Neuron (in vitro differentiated cells): ENCODE data around the gene INKA2.
A peak's percentile ranks its signal among the peaks of the same experiment; 100 is the strongest.
"Not testable (repeated sequence)": the region's sequence is repeated elsewhere in the genome, so short reads cannot be mapped to it uniquely, and the experiment has no call there.

ENCODE experiments used
- H2AFZ ChIP-seq: one replicate; pipeline ENCODE4 v1.6.1; 2013; ENCODE audit warnings: low read depth, mild to moderate bottlenecking, inconsistent platforms, low read length, moderate library complexity
- H3K27me3 ChIP-seq: one replicate; pipeline ENCODE4 v1.6.1; 2013; ENCODE audit warnings: low read length; ENCODE audit not compliant: insufficient read depth
- H3K36me3 ChIP-seq: one replicate; pipeline ENCODE4 v1.6.1; 2013; ENCODE audit warnings: low read length; ENCODE audit not compliant: insufficient read depth
- H3K4me1 ChIP-seq: one replicate; pipeline ENCODE4 v1.6.1; 2013; ENCODE audit warnings: low read length; ENCODE audit not compliant: insufficient read depth
- H3K4me3 ChIP-seq: 2 replicates; pipeline ENCODE4 v1.5.1; 2013; ENCODE audit warnings: mild to moderate bottlenecking, low read length, moderate library complexity
- H3K9me3 ChIP-seq: one replicate; pipeline ENCODE4 v1.6.1; 2013; ENCODE audit warnings: low read length

The INKA2 gene

DNA sequence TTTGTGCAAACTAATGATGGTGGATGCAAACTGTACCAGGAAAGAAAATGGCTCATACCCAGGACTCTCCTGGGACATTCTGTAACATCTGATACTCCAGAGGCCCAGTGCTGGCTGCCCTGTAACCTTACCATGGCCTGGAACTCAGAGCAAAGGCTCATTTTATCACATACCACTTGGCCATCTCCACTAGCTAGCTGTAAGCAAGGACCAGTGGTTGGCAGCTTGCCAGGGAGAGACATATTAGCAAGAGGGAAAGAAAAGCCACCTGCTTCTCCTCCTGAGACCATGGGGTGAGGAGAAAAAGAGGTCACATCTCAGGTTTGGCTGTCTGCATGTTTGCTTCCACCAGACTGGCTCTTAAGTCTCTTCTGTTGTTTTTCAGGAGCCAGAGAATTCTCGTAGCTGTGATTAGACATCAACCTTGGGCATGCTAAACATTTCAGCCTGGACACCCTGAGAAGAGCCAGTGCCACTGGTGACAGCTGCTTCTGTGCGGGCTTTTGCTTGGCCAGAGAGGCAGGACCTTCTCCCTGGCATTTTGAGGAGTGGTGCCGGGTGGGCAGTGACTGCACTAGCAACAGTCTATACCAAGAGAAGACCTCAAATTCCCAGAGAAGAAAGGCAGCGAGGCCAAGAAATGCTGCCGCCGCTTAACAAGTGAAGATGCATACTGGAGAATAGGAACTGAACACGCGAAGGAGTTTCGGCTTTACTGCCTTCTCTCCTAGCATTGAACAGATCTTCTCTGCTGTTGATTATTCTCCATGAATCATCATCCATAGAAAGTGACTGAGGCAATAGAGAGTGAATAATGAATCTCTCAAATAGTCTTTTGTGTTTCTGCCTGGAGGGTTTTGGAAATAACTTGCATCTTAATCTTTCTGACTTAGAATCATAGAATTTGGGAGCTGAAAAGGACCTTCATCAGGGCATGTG is 6.7 kb upstream of the INKA2 start:
- Histone ChIP-seq H3K4me1 (peaks cover 17% of the 10 kb centered on the region), H2AFZ (no peak overlapping the region), H3K9me3 (no peaks in the 10 kb centered on the region), H3K27me3 (no peaks in the 10 kb centered on the region), H3K4me3 (no peak overlapping the region), H3K36me3 (no peaks in the 10 kb centered on the region)

DNA sequence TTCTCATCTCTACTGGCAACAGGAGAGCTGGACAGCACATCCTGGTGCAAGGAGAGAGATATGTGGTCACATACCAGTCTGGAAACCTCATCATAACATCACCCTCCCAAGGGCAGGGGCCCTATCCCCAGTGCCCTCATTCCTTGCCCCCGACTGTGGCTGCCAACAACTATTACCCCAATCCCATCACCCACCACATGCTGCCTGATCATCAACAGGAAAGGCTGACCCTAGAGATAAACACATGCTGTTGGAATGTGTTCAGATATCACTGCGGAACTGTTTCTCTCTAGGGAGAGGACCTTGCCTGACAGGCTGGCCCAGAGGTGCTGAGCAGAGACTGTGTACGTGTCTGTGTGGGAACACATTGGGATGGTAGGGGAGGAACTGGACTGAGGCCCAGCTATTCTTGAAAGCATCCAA is 4.5 kb upstream of the INKA2 start:
- Histone ChIP-seq H3K9me3 (no peaks in the 10 kb centered on the region), H3K4me3 (no peak overlapping the region), H2AFZ (no peak overlapping the region), H3K4me1 (peaks cover 9% of the 10 kb centered on the region), H3K36me3 (no peaks in the 10 kb centered on the region), H3K27me3 (no peaks in the 10 kb centered on the region)

DNA sequence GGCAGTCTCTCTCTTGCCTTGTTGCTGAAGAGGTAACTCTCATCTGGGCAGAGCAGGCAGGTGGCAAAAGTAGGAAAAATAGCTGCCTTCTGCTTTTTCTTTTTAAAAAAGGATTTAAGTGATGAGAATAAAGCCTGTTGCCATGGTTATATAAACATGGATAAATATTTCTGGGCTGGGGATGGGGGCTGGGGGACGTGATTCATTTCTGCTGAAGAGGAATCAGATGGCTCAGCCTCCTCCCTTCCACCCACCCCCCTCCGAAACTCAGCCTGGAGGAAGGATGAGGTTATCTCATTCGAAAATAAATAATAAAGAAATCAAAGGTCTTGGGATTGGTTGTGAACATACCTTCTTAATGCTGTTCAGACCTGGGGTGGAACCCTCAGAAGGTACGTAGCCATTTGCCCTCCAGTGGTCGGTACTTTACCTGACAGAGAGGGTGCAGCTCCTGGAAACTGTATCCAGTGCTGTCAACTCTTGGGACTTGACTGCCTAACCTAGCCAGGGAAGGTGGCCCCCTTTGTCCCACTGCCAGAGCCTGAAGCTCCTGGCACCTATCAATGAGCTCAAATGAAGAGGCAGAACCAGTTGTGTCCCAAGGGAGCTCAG is 3.8 kb upstream of the INKA2 start:
- Histone ChIP-seq H3K36me3 (no peaks in the 10 kb centered on the region), H3K4me1 (peaks cover 8% of the 10 kb centered on the region), H2AFZ (no peak overlapping the region), H3K27me3 (no peaks in the 10 kb centered on the region), H3K9me3 (no peaks in the 10 kb centered on the region), H3K4me3 (no peak overlapping the region)

DNA sequence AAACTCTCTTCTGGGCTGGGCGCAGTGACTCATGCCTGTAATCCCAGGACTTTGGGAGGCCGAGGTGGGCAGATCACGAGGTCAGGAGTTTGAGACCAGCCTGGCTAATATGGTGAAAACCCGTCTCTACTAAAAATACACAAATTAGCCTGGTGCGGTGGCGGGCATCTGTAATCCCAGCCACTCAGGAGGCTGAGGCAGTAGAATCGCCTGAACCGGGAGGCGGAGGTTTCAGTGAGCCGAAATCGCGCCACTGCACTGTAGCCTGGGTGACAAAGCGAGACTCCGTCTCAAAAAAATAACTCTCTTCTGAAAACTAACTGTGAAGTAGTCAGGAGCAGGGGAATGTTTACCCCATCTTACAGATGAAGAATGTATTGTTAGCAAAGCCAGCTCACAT is 3.1 kb upstream of the INKA2 start:
- peaks cover 16% of the 10 kb centered on the region for H3K4me1 ChIP-seq
- not testable (repeated sequence) for H2AFZ ChIP-seq, H3K36me3 ChIP-seq, H3K9me3 ChIP-seq, H3K4me3 ChIP-seq, H3K27me3 ChIP-seq

DNA sequence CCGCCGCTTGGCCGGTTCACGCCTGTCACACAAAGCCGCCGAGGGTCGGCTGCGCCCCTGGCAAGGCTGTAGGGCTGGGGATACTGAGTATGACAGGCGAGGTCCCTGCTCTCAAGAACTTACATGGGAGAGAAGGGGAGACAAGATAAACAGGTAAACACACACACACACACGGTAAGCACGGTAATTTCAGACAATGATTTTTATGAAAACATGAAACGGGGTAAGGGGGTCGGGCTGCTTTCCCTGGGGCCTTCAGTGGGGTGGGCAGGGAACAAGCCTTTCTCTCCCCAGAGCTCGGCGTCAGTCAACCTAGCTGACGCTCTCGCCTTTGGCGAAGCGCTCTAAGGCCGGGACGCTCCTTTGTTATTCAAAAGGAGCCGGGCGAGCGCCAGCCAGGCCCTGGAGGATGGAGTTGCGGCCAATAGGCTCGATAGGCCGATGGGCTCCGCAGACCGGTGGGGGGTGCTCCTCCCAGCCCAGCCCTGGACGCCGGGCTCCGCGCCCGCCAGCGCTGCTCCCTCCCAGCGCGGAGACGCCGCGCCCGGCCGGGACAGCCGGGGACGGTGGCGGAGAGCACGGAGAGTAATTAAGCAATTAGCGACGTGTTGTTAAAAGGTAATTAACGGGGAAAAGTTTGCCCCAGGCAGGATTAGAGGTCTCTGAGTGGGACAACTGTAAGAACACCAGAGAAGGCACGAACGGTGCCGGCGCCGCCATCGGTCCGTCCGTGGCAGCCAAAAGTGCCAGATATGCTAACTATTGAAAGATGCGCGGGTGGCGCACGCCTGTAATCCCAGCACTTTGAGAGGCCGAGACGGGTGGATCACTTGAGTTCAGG is 950 bp upstream of the INKA2 start:
- Histone ChIP-seq H3K36me3 (no peaks in the 10 kb centered on the region), H2AFZ (peak overlapping the region; percentile 87), H3K9me3 (no peaks in the 10 kb centered on the region), H3K4me3 (peak overlapping the region; percentile 47), H3K4me1 (peaks cover 34% of the 10 kb centered on the region), H3K27me3 (no peaks in the 10 kb centered on the region)

DNA sequence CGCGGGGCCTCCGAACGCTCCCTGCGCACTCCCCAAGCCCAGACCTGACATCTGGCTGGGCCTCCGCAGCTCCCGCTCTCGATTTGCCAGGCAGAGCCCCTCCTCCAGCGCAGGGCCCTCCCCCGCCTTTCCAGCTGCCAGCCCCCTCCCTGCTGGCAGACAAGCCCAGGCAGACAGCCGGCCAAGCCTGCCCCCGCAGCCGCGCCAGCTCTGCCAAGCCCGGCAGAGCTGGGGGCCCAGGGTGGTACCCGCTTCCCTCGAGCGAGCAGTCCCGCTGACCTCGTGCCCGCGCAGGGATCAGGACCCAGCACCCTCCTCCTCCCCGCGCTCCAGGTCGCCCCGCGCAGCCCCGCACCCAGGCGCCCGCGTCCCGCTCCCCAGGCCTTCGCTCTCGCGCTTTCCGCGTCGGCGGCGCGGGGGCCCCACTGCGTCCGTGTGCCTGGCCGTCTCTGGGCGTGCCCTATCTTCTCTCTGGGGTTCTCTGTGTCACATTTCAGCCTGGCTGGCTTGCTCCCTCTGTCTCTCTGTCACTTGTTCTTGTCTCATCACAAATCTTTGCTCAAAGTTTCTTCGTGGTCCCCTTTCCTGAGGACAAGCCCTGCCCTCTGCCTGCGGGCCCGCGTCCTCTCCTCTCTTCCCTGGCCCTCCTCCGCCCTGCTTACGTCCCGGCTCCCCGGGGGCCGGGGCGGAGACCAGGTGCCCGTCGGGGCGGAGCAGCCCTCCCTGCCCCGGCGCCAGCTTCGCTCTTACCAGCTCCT is 580 bp downstream of the INKA2 start:
- Histone ChIP-seq H3K4me1 (peaks cover 39% of the 10 kb centered on the region), H3K4me3 (peak overlapping the region; percentile 47), H3K9me3 (no peaks in the 10 kb centered on the region)

DNA sequence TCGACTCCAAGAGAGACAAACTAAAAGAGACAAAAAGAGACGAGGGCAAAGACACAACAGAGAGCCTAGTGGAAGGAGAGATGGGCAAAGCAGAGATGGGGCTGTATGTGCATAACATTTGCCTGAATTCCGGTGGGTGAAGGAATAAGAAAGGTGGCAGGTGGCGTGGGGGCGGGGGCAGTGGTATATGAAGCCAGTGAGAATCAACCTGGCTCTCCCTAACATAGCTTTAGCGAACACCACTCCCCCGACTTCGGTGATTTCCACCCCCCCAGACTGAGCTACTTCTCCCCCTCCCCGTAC is 1.1 kb downstream of the INKA2 start:
- Histone ChIP-seq H3K36me3 (no peaks in the 10 kb centered on the region), H3K4me3 (peak overlapping the region; percentile 47), H2AFZ (no peak overlapping the region), H3K4me1 (peaks cover 44% of the 10 kb centered on the region), H3K27me3 (no peaks in the 10 kb centered on the region), H3K9me3 (no peaks in the 10 kb centered on the region)

More for the DNA sequence above, 580 bp downstream of the INKA2 start:
- H2AFZ ChIP-seq, result peak overlapping the region; percentile 87
- H3K27me3 ChIP-seq, result no peaks in the 10 kb centered on the region
- no peaks in the 10 kb centered on the region for H3K36me3 ChIP-seq

DNA sequence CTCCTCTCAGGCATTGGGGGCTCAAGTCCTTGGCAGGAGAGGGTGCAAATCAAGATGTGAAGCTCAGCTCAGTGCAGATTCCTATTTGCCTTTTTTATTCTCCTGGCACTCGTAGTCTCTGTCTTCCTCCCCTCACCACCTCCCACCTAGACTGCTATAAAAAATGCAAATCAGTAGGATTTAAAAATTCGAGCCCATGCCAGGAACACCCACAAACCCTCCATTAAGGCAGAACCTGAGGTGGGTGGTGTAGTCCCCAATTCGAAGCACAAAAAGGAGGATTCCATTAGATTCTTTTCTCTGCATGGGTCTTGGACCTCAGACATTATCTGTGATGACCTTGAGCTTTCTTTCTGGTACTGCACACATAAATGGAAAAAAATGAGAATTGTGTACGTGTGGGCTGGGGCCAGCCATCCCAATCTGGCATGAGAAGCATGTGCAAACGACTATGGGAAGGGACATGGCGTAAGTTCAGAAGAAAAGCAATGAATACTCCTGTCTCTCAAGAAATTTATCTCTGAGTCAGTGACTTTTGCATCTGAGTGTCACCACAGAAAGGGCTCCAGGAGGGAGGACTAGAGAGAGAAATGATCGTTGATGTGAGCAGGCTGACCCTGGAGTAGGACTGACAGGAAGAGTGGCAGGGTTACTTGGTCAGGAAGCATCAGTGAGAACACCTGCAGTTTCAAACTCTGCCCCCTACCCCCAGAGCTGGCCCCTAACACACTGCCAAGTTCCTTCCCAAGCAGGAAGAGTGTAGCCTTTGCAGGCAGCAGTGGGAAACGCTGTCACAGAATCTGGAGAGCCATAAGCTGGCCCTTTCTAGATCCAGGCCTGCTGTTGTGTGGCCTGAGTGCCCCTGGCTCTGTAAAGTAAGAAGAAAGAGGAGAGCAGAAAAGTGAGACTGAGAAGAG is 1.7 kb downstream of the INKA2 start:
- no peaks in the 10 kb centered on the region for H3K27me3 ChIP-seq
- H3K9me3 ChIP-seq, result no peaks in the 10 kb centered on the region
- H2AFZ ChIP-seq, result no peak overlapping the region
- no peaks in the 10 kb centered on the region for H3K36me3 ChIP-seq
- peaks cover 42% of the 10 kb centered on the region for H3K4me1 ChIP-seq
- H3K4me3 ChIP-seq, result peak overlapping the region; percentile 47

DNA sequence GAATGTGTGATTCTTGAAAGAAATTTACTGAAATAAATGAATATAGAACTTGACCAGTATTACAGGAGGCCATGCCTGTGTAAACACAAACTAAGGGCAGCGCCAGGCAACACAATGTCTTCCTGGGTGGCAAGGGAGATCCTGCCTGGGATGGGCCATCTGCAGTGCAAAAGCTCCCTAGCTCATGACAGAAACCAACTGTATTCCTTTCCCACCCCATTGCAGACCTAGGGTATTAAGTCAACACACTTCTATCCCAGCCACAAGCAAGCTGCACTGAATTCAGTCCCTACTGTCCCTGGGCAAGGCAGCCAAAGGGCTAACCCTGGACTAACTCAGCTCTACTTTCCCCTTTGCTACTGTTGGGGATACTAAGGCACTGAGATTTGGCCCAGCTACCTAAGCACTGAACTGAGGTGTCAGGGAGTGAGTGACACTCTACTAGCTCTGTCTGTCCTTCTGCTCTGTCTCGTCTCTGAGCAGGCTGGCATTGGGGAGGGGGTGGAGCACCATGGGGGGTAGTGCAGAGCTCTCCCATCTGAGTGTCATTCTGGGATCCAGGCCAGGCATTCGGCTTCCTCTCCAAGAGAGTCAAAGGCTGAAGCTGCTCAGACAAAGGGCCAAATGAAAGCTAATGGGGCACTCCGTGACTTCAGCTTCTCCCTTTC is 2.5 kb downstream of the INKA2 start:
- Histone ChIP-seq H3K9me3 (no peaks in the 10 kb centered on the region), H3K27me3 (no peaks in the 10 kb centered on the region), H3K4me3 (no peak overlapping the region), H3K4me1 (peaks cover 42% of the 10 kb centered on the region), H3K36me3 (no peaks in the 10 kb centered on the region), H2AFZ (no peak overlapping the region)

DNA sequence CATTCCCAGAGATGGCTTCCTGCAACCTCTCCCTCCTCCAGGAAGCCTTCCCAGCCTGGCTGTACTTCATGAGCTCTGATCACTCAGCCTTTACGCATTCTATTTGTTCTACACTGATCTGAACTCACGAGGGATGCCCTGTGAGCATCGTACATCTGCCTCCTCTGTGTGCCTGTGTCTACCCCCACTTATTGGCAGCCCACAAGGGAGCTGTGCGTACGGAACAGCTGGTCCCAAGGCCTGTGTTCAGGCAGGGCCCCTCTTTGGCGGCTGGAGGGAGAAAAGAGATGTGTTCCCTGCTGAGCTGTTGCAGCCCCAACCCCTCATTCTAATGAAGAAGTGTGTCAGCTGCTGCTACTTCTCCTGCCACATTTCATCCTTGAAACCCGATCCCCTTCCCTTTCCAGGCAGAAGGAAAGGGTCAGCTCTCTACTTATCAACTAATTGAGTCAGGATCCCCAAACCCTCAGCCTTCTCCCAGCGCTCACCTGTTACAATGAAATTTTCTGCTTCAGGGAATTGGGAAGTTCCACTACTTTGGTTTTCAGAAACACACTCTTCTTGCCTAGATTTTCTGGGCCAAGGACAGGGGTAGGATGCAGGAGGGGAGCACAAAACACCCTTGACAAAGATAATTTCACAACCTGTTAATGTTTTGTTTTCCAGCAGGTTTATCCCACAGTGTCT is 3.2 kb downstream of the INKA2 start:
- H2AFZ ChIP-seq, result no peak overlapping the region

DNA sequence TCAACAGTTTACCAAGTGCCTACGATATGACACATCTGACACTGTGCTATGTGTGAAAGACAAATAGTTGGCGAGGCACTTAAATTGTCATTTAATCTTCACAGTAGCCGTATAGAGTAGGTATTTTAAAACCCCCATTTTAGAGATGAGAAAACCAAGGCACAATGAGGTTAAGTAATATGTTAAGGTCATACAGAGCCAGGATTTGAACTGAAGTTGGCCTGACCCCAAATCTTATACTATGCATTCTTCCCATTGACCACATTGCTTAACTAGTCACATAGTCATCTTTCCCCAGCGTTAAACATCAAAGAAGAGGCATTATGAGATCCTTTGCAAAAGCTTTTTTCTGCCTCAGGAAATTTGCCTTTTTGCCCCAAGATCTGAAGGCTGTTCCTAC is 3.9 kb downstream of the INKA2 start:
- Histone ChIP-seq H3K36me3 (no peaks in the 10 kb centered on the region), H3K9me3 (no peaks in the 10 kb centered on the region), H3K4me3 (no peak overlapping the region), H3K4me1 (peaks cover 42% of the 10 kb centered on the region), H3K27me3 (no peaks in the 10 kb centered on the region), H2AFZ (no peak overlapping the region)

More for the DNA sequence above, 3.2 kb downstream of the INKA2 start:
- no peak overlapping the region for H3K4me3 ChIP-seq
- no peaks in the 10 kb centered on the region for H3K27me3 ChIP-seq
- H3K9me3 ChIP-seq, result no peaks in the 10 kb centered on the region
- peaks cover 42% of the 10 kb centered on the region for H3K4me1 ChIP-seq
- H3K36me3 ChIP-seq, result no peaks in the 10 kb centered on the region
